ENCODE measurements around the gene ENC1. TPM values are rescaled to one million over a fixed set of nuclear protein-coding genes. Genes with fewer than 3 reads are reported as not detected.

Gene ENC1
- total and polyA plus RNA-seq, 2 donors from 2014 or later: 5.3 to 7.5 TPM

DNA sequence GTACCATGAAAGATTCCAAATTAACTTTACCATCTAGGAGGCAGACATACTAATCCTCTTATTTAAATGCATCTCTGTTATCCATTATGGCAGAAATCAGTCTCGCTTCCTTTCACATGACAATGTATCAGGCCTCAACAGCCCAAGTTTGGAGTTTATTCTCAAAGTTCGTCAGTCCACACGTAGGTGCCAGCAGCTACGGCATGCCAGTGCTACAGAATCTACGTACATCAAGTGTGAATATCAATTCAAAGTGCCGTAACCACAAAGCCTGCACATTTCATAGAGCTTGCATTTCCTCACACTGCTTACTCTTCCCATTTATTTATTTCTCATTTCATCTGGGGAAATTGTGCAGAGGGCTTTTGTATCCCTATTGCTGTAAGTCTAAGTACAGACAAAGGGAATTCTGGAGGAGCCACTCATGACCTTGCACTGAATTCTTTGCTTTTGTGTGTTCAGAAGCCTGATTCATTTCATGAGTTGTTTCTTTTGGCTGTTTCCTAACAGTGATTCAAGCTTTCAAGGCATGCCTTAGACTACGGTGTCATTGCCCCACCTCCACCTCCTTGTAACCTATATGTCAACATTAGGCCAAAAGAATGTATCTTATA is 10.0 kb downstream of the ENC1 start:
- Histone ChIP-seq H3K4me1 (ENCODE audit: control insufficient read depth in 2 of 3, insufficient read depth in 2 of 3, low read depth in 1 of 3, low read length in 3 of 3) (peaks cover 0 to 6% (median 2%) of the 10 kb centered on the region in 3 donors), H3K27me3 (ENCODE audit: control insufficient read depth, insufficient read depth, low read length) (no peaks in the 10 kb centered on the region), H3K9ac (ENCODE audit: low read length in 3 of 3) (no peak overlapping the region), H3K27ac (ENCODE audit: low read depth in 2 of 2, low read length in 2 of 2) (no peak overlapping the region), H3K4me3 (ENCODE audit: low read length in 3 of 3) (no peak overlapping the region), H3K36me3 (ENCODE audit: control insufficient read depth in 2 of 3, insufficient read depth in 3 of 3, low read length in 3 of 3) (peaks cover 4 to 19% (median 11%) of the 10 kb centered on the region in 3 donors), H3K9me3 (ENCODE audit: control insufficient read depth in 2 of 3, insufficient read depth in 1 of 3, low read length in 3 of 3) (no peaks in the 10 kb centered on the region)
- DNase-seq (peak in 1 of 5 donors; percentile 11), FAIRE-seq (no peak)
- TF ChIP-seq, protein P1, sequence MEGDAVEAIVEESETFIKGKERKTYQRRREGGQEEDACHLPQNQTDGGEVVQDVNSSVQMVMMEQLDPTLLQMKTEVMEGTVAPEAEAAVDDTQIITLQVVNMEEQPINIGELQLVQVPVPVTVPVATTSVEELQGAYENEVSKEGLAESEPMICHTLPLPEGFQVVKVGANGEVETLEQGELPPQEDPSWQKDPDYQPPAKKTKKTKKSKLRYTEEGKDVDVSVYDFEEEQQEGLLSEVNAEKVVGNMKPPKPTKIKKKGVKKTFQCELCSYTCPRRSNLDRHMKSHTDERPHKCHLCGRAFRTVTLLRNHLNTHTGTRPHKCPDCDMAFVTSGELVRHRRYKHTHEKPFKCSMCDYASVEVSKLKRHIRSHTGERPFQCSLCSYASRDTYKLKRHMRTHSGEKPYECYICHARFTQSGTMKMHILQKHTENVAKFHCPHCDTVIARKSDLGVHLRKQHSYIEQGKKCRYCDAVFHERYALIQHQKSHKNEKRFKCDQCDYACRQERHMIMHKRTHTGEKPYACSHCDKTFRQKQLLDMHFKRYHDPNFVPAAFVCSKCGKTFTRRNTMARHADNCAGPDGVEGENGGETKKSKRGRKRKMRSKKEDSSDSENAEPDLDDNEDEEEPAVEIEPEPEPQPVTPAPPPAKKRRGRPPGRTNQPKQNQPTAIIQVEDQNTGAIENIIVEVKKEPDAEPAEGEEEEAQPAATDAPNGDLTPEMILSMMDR (IDR thresholded peaks at IDR 0.05; ENCODE audit: borderline replicate concordance, extremely low read depth, insufficient read depth): no peak
- intact Hi-C loops (cut with DNase I): loop anchor here (10.0 kb wide), 1 partner anchor 46 kb away; no protein-coding TSS in a partner anchor

GRCh38 chr5:74629326-74629725 is 11.2 kb downstream of the ENC1 start:
- DNase-seq: peak in 1 of 5 donors; percentile 10
- H3K27me3 ChIP-seq (ENCODE audit: control insufficient read depth, insufficient read depth, low read length): no peaks in the 10 kb centered on the region
- no peak for FAIRE-seq
- TF ChIP-seq, protein P1 (IDR thresholded peaks at IDR 0.05; ENCODE audit: borderline replicate concordance, extremely low read depth, insufficient read depth): no peak
- intact Hi-C loops (cut with DNase I): no loop called here
- H3K4me1 ChIP-seq (ENCODE audit: control insufficient read depth in 2 of 3, insufficient read depth in 2 of 3, low read depth in 1 of 3, low read length in 3 of 3): peaks cover 0 to 6% (median 2%) of the 10 kb centered on the region in 3 donors
- no peak overlapping the region for H3K4me3 ChIP-seq (ENCODE audit: low read length in 3 of 3)
- no peak overlapping the region for H3K9ac ChIP-seq (ENCODE audit: low read length in 3 of 3)
- H3K9me3 ChIP-seq (ENCODE audit: control insufficient read depth in 2 of 3, insufficient read depth in 1 of 3, low read length in 3 of 3): no peaks in the 10 kb centered on the region
- no peak overlapping the region for H3K27ac ChIP-seq (ENCODE audit: low read depth in 2 of 2, low read length in 2 of 2)
- H3K36me3 ChIP-seq (ENCODE audit: control insufficient read depth in 2 of 3, insufficient read depth in 3 of 3, low read length in 3 of 3): peaks cover 0 to 16% (median 0%) of the 10 kb centered on the region in 3 donors

- no peak for DNase-seq
- H3K9me3 ChIP-seq (ENCODE audit: control insufficient read depth in 2 of 3, insufficient read depth in 1 of 3, low read length in 3 of 3): no peaks in the 10 kb centered on the region
- H3K4me1 ChIP-seq (ENCODE audit: control insufficient read depth in 2 of 3, insufficient read depth in 2 of 3, low read depth in 1 of 3, low read length in 3 of 3): peaks cover 0 to 6% (median 2%) of the 10 kb centered on the region in 3 donors
- intact Hi-C loops (cut with DNase I): no loop called here
- H3K4me3 ChIP-seq (ENCODE audit: low read length in 3 of 3): no peak overlapping the region
- no peak overlapping the region for H3K27ac ChIP-seq (ENCODE audit: low read depth in 2 of 2, low read length in 2 of 2)
- H3K27me3 ChIP-seq (ENCODE audit: control insufficient read depth, insufficient read depth, low read length): no peaks in the 10 kb centered on the region
- no peak for FAIRE-seq
- TF ChIP-seq, protein P1 (IDR thresholded peaks at IDR 0.05; ENCODE audit: borderline replicate concordance, extremely low read depth, insufficient read depth): no peak
- peaks cover 0 to 11% (median 0%) of the 10 kb centered on the region in 3 donors for H3K36me3 ChIP-seq (ENCODE audit: control insufficient read depth in 2 of 3, insufficient read depth in 3 of 3, low read length in 3 of 3)
- H3K9ac ChIP-seq (ENCODE audit: low read length in 3 of 3): no peak overlapping the region
Observed at GRCh38 chr5:74628359-74628758, 12.2 kb downstream of the ENC1 start.
